CD4-positive, alpha-beta T cell treated with Interleukin-4 for 4 hours (primary cell): ENCODE results near the gene PI16.

Experiments
- DNase-seq: peaks from one replicate; pipeline ENCODE4 v3.0.0-alpha.2; 2020

Gene PI16

GRCh38 chr6:37005061-37005810 is 50.7 kb downstream of the PI16 start, which contains the start of gene FGD2:
FGD2 (plus strand) TSS chr6:37005655; CDS start chr6:37005818, 163 bp downstream.
- no peak for DNase-seq

- peak; percentile 16 for DNase-seq
Measured at GRCh38 chr6:37005827-37006567, 51.5 kb downstream of the PI16 start.

GRCh38 chr6:37006793-37007339 is 52.3 kb downstream of the PI16 start:
- no peak for DNase-seq

GRCh38 chr6:37007340-37008043 is 53.0 kb downstream of the PI16 start:
- peak; percentile 10 for DNase-seq

DNA sequence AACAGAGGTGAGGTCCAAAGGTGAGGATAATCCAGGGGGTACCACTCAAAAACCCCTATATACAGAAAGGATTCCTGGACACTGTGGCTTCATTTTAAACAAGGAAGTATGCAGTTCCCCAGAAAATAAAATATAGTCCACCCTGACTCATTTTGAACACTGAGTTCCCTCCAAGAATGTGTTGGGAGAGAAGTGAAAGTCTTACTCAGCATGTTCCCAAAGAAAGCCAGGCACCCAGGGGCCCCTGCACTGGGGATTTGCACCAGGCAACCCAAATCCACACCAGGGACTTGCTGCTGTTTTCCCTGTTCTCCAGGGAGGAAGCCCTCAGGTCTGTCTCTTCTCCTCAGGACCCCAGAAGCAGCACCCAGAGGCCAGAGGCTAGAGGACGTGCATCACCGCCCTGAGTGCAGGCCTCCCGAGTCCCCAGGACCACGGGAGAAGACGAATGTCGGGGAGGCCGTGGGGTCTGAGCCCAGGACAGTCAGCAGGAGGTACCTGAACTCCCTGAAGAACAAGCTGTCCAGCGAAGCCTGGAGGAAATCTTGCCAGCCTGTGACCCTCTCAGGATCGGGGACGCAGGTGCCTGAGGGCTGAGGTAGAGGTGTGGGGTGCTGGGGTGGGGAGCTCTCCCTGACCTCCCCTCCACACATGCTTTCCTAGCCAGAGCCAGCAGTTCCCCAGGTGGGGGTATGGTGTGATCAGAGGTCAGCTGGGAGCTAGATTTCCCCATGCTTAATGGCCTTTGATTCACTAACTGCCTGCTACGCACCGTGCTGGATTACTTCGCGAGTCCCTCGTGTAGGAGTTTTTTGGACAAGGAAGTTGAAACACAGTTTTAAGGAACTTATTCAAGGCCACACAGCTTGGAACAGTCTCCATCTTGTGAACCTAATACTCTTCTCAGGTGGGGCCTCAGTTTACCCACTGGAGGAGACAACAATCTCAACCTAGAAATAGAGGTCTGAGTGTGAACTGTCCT is 54.2 kb downstream of the PI16 start:
- no peak for DNase-seq

- no peak for DNase-seq
Measured at GRCh38 chr6:37010402-37010892, 55.9 kb downstream of the PI16 start.

DNA sequence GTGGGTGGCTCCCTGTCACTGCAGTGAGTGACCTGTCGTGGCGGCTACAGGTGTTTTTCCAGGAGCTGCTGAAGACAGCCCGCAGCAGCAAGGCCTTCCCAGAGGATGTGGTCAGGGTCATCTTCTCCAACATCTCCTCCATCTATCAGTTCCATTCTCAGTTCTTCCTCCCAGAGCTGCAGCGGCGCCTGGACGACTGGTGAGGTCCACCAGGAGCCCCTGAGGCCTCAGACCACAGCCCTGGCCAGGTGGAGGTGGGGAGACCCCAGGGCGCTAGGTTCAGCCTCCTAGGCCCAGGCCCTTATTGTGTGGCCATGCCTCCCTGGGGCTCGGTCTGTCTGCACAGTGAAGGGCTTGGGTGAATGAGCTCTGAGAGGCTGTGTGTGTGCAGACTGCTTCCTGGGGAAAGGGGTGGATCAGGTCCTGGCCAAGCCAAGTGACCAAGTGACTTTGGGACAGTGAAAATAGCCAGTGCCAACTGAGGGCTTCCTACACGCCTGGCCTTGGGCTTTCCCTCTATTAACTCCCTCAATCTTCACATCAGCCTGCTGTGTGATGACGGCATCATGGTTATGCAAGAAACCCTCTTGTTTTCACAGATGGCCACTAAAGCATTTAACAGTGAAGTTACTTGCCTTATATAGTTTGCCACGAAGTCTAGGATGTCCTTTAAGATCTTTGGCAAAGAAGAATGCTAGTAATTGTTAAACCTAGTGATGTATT is 57.3 kb downstream of the PI16 start:
- no peak for DNase-seq

GRCh38 chr6:37013516-37014491 is 59.3 kb downstream of the PI16 start:
- DNase-seq, result no peak
